EH (cell line): ENCODE data around the gene SSH3.

ENCODE experiments used
- DNase-seq: peaks from one replicate; pipeline ENCODE4 v3.0.0-alpha.2; 2015; ENCODE audit warnings: low read depth

Gene SSH3

GRCh38 chr11:67280341-67280787, 23.0 kb upstream of the SSH3 start:
- no peak for DNase-seq

GRCh38 chr11:67280788-67281551, 22.4 kb upstream of the SSH3 start:
- no peak for DNase-seq

DNA sequence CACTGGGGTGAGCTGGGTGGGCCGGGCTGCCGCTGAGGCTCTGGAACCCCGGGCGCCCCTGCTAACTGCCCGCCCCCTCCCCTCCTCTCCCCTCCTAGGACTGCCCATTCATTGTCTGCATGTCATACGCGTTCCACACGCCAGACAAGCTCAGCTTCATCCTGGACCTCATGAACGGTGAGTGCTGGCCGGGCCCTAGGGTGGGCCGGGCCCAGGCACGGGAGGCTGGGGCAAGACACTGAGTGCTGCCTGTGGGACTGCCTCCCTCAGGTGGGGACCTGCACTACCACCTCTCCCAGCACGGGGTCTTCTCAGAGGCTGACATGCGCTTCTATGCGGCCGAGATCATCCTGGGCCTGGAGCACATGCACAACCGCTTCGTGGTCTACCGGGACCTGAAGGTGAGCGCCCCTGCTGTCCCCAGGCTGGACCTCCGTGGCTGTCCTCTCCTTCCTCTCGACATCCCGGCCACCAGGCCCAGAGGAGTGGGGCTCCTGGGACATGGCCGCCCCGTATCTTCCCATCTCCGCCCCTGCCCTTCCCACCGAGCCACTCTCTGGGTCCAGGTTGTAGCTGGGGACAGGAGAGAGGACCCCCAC, 21.7 kb upstream of the SSH3 start:
- DNase-seq = no peak

- no peak for DNase-seq
Observed at GRCh38 chr11:67282155-67282875, 21.0 kb upstream of the SSH3 start.

DNA sequence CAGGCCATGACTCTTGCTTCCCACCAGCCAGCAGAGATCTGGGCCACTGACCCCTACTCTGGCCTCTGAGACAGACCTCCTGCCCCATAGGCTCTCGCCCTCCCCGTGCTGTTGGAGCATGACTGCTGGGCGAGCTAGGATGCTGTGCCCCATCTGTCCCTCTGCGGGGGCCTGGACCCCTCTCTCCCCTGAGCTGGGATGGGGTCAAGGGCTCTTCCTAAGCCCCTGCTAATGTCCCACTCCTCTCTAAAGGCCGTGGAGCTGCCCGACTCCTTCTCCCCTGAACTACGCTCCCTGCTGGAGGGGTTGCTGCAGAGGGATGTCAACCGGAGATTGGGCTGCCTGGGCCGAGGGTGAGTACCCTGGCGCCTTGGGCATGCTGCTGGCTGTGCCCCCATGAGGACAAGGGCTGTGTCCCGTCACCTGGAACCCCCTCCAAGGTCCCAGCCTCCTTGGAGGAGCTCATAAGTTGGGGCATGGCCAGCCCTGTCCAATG, 20.4 kb upstream of the SSH3 start:
- no peak for DNase-seq

DNA sequence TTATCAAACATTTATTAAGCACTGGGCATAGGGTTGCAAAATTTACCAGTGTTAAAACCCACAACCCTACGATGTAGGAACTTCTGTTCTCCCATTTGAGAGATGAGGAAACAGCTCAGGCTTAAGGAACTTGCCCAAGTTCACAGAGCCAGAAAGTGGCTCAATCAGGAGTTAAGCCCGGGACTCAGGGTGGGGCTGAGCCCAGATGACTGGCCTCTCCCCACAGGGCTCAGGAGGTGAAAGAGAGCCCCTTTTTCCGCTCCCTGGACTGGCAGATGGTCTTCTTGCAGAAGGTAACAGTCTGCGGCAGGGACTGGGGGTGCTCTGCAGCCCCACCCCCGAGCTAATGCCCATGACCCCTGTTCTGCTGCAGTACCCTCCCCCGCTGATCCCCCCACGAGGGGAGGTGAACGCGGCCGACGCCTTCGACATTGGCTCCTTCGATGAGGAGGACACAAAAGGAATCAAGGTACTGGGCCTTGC, 19.8 kb upstream of the SSH3 start:
- DNase-seq = no peak

- no peak for DNase-seq
Observed at GRCh38 chr11:67284811-67285540, 18.4 kb upstream of the SSH3 start.

DNA sequence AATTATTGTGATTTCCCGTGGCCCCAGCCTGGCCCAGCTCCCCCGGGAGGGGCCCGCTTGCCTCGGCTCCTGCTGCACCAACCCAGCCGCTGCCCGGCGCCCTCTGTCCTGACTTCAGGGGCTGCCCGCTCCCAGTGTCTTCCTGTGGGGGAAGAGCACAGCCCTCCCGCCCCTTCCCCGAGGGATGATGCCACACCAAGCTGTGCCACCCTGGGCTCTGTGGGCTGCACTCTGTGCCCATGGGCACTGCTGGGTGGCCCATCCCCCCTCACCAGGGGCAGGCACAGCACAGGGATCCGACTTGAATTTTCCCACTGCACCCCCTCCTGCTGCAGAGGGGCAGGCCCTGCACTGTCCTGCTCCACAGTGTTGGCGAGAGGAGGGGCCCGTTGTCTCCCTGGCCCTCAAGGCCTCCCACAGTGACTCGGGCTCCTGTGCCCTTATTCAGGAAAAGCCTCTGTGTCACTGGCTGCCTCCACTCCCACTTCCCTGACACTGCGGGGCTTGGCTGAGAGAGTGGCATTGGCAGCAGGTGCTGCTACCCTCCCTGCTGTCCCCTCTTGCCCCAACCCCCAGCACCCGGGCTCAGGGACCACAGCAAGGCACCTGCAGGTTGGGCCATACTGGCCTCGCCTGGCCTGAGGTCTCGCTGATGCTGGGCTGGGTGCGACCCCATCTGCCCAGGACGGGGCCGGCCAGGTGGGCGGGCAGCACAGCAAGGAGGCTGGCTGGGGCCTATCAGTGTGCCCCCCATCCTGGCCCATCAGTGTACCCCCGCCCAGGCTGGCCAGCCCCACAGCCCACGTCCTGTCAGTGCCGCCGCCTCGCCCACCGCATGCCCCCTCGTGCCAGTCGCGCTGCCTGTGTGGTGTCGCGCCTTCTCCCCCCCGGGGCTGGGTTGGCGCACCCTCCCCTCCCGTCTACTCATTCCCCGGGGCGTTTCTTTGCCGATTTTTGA, 17.5 kb upstream of the SSH3 start:
- DNase-seq = no peak

GRCh38 chr11:67286621-67287333, 16.6 kb upstream of the SSH3 start:
- no peak for DNase-seq

- DNase-seq = no peak
Observed at GRCh38 chr11:67287355-67288197, 15.8 kb upstream of the SSH3 start.

GRCh38 chr11:67288198-67288451, 15.2 kb upstream of the SSH3 start:
- no peak for DNase-seq

DNA sequence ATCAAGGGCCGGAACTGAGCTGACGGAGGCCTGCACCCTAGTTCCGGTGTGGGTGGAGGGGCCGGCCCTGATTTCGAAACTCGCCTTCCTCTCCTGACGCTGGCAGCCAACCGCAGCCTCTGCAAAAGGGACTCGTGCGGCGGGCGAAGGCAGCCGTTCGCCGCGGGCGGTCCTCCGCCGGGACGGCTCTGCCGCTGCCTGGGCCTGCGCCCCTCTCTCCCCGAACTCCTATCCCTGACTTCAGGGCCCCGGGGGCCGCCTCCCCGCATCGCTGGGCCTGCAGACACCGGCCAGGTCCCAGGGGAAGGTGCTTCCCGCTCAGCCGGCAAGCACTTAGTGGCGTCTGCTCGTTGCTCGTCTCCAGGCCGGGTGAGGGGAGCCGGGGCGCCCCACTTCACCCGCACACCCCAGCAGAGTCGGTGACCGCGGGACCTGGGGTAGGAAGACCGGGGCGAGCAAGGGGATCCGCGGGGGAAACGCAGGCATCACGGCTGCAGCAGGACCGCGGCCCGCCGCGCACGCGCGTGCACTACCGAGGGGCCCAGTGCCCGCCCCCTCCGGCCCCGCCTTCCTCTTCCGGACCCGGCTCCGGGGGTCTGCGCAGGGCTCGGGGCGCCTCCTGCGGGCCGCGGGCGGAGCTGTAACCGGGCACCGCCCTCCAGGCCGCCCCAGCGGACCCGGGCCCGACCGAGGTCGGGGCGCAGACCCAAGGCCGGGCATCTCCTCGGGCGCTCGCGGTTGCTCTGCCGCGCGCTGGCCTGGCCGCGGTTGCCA, 14.7 kb upstream of the SSH3 start:
- peak; percentile 91 for DNase-seq

- DNase-seq = peak; percentile 38
Observed at GRCh38 chr11:67289226-67289650, 14.1 kb upstream of the SSH3 start, which contains the start of gene ANKRD13D. Gene ANKRD13D, plus strand, starts transcription at chr11:67289303. Its CDS starts 158 bp downstream, at chr11:67289461.

- DNase-seq = no peak
Observed at GRCh38 chr11:67289651-67290479, 13.5 kb upstream of the SSH3 start.

DNA sequence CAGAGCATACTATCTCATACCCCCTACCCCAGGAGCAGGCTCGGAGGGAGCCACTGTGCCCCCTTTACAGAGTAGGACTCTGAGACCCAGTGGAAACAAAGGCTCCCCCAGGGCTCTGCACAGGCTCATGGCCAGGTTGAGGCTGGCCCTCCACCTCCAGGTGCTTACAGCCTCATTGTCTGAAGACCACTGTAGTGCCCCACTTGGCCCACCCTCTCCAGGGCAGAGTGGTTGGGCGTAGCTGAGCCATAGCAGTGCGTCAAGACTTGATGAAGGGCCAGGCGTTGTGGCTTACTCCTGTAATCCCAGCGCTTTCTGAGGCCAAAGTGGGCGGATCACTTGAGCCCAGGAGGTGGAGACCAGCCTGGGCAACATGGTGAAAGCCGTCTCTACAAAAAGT, 12.5 kb upstream of the SSH3 start:
- DNase-seq = no peak

DNA sequence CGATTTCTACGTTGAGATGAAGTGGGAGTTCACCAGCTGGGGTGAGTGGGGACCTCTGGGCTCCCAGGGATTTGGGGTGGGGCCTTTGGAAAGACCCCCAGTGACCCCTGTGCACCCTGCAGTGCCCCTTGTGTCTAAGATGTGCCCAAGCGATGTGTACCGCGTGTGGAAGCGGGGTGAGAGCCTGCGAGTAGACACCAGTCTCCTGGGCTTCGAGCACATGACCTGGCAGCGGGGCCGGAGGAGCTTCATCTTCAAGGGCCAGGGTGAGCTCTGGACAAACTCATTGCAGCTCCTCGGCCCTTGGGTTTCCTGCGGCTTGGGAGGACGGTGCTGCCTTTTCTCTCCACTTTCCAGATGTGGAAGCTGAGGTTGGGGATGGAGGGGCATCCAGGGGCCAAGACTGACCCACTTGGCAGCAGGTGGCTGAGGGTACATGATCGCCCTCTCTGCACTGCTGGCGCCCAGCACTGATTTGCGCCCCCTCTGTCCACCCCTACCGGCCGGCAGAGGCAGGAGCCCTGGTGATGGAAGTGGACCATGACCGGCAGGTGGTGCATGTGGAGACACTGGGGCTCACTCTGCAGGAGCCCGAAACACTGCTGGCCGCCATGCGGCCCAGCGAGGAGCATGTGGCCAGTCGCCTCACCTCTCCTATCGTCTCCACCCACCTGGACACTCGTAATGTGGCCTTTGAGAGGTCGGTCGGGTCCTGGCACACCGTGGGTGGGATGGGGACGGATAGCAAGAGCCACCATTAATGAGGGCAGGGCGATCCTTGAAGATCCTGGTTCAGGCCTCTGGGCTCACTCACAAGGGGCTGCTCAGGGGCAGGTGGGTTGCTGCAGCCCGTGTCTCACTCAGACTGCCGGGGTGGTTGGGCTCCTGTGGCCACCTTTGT, 11.6 kb upstream of the SSH3 start:
- no peak for DNase-seq

DNA sequence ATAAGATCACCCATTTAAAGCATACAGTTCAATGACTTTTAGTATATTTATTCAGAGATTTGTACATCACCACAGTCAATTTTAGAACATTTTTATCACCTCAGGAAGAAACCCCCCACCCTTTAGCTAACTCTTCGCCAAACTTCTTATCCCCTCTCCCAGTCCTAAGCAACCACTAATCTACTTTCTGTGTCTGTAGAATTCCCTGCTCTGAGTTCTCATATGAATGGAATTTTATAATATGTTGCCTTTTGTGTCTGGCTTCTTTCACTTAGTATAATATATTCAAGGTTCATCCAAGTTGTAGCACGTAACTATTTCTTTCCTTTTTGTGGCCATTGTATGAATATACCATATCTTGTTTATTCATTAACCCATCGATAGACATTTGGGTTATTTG, 10.7 kb upstream of the SSH3 start:
- no peak for DNase-seq
